ENCODE measurements around the gene PPM1J. TPM values are rescaled to one million over a fixed set of nuclear protein-coding genes. Genes with fewer than 3 reads are reported as not detected.
"Not testable (repeated sequence)": the region's sequence is repeated elsewhere in the genome, so short reads cannot be mapped to it uniquely, and the experiment has no call there.

PPM1J gene
- total RNA-seq, 1 donor from 2014 or later, result 1.1 TPM

GRCh38 chr1:112721966-112722524 is 6.9 kb upstream of the PPM1J start:
- no peak for DNase-seq (ENCODE audit: low spot score)

GRCh38 chr1:112721294-112721693 is 6.2 kb upstream of the PPM1J start:
- DNase-seq (ENCODE audit: low spot score), result not testable (repeated sequence)

GRCh38 chr1:112720800-112721199 is 5.7 kb upstream of the PPM1J start:
- DNase-seq (ENCODE audit: low spot score), result no peak

GRCh38 chr1:112719706-112720105 is 4.6 kb upstream of the PPM1J start:
- DNase-seq (ENCODE audit: low spot score), result no peak

GRCh38 chr1:112718691-112719418 is 3.7 kb upstream of the PPM1J start:
- peak; percentile 70 for DNase-seq (ENCODE audit: low spot score)

GRCh38 chr1:112717263-112717873 is 2.2 kb upstream of the PPM1J start:
- no peak for DNase-seq (ENCODE audit: low spot score)

- peak; percentile 91 for DNase-seq (ENCODE audit: low spot score)
Observed at GRCh38 chr1:112716133-112716720, 1.1 kb upstream of the PPM1J start.

GRCh38 chr1:112714313-112715263 is 544 bp downstream of the PPM1J start:
- DNase-seq (ENCODE audit: low spot score), result no peak

- no peak for DNase-seq (ENCODE audit: low spot score)
Observed at GRCh38 chr1:112713466-112714312, 1.4 kb downstream of the PPM1J start.

- no peak for DNase-seq (ENCODE audit: low spot score)
Observed at GRCh38 chr1:112712701-112713128, 2.4 kb downstream of the PPM1J start.

- DNase-seq (ENCODE audit: low spot score), result no peak
Observed at GRCh38 chr1:112712191-112712590, 2.9 kb downstream of the PPM1J start.

- DNase-seq (ENCODE audit: low spot score), result no peak
Observed at GRCh38 chr1:112711670-112712069, 3.5 kb downstream of the PPM1J start.

- no peak for DNase-seq (ENCODE audit: low spot score)
Observed at GRCh38 chr1:112711041-112711440, 4.1 kb downstream of the PPM1J start.

- DNase-seq (ENCODE audit: low spot score), result no peak
Observed at GRCh38 chr1:112710586-112710985, 4.5 kb downstream of the PPM1J start.

GRCh38 chr1:112710159-112710558 is 5.0 kb downstream of the PPM1J start:
- DNase-seq (ENCODE audit: low spot score), result no peak

- DNase-seq (ENCODE audit: low spot score), result no peak
Observed at GRCh38 chr1:112708489-112708888, 6.6 kb downstream of the PPM1J start.

- DNase-seq (ENCODE audit: low spot score), result no peak
Observed at GRCh38 chr1:112708002-112708448, 7.1 kb downstream of the PPM1J start.

- peak; percentile 86 for DNase-seq (ENCODE audit: low spot score)
Observed at GRCh38 chr1:112707221-112708001, 7.7 kb downstream of the PPM1J start.

- peak; percentile 58 for DNase-seq (ENCODE audit: low spot score)
Observed at GRCh38 chr1:112706505-112707220, 8.5 kb downstream of the PPM1J start, which contains the start of gene RHOC. TSS of gene RHOC (minus strand) at chr1:112707127. CDS start at chr1:112703799, 3,328 bp downstream.

Data from mucosa of gallbladder (tissue), 1 donor.